HL-60/S4 treated with retinoic acid at 250 ng/mL for 4 days and 3 days (cell line): Measurements from ENCODE around the gene SLCO3A1.

ENCODE experiments used
- in situ Hi-C: fragments of 300-500 bp; cut with MboI; formaldehyde crosslinking; loops from 2 replicates; pipeline ENCODE4 v1.7.0; 2022; ENCODE audit warnings: low sequenced_read_pairs

SLCO3A1 gene

DNA sequence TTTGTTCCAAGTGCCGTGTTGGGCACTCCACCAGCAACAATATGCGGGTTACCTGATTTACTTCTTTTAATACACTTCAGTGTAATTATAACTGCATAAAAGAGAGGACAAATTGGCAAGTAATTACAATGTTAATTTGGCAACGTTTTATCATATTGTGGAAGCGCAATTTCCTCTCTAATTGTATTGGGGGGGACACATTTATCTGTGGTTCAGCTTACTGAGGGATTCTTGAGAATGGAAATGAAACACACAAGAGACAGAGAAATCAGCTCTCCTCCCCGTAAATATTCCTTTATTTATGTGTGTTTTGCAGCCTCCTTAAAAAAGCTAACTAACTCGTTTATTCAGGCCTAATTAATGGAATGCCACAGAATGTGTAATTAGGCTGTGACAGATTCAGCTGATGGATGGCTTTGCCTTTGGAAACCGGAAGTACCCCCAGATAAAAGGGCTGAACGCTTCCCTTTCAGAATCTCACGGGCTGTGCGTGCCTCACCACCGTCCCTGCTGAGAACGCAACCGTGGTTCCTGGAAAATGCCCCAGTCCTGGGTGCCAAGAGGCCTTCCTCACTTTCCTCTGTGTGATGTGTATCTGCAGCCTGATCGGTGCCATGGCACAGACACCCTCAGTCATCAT lies 293.1 kb downstream of the SLCO3A1 start:
- in situ Hi-C loops = no loop called here

DNA sequence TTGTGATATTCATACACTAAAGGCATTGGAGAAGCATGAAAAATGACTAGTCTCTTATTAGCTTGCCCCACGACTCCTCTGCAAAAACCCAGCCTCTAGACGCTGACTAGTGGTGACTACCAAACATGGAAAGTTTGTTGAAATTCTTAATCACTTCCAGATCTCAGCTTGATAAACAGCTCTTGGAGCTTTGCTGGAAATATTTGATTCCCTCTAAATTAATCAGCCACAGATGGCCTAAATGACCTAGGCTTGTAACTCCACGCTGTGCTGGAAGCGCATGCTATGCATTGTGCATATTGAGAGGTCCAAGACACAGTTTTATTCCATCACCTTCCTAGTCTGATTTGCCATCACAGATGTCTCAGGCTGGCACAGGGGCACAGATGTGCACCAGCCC lies 295.5 kb downstream of the SLCO3A1 start:
- in situ Hi-C loops = no loop called here

DNA sequence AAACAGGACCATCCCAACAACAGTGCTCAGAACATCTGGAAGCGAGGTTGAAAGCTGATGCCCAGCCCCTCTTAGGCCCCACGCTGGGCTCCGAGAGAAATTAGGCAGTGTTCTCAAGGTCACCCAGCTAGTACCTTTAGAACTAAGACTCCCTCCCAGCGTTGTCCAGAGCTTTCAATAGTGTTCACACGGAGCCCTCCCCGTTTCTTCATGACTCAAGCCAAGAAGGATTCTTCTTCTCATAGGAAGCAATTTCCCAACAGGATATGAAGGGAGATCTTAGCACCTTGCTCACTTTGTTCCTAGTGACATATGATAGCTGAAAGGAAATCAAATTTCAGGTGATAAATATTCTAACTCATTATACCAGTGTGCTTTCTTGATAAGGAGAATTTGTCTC lies 296.0 kb downstream of the SLCO3A1 start:
- in situ Hi-C loops = no loop called here

DNA sequence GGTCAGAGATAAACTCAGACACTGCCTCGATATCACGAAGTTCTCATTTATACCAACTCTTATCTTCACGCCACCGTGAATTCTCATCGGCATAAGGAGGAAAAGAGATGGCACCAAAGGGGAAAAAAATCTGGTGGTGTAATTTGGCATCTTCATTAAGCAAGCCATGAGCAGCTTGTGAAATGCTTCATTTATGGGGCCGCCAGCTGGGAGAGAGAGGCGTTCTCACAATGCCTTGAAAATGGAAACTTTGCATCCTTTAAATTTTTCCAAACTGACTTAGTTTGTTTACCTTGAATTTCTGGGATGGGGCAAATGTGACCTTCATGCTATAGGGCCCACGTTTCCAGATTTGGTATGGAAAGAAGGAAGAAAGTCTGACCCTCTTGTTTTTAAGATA lies 297.7 kb downstream of the SLCO3A1 start:
- in situ Hi-C loops = no loop called here

DNA sequence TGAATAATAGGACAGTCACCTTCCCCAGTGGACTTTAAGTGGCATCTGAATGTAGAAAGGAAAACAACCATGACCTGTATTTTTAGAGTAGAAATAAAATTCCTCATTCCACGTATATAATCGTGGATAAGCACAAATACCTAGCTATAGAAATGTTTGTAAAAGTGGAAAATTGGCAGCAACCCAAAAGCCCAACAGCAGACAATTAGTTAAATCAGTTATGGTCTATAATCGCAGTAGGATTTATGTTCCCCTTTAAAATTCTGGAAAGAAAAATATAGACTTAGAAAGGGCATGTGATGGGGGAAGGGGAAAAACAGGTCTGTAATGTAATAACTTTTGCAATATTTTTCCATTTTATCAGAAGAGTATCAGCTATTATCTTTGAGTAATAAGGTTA lies 298.2 kb downstream of the SLCO3A1 start:
- in situ Hi-C loops = no loop called here

DNA sequence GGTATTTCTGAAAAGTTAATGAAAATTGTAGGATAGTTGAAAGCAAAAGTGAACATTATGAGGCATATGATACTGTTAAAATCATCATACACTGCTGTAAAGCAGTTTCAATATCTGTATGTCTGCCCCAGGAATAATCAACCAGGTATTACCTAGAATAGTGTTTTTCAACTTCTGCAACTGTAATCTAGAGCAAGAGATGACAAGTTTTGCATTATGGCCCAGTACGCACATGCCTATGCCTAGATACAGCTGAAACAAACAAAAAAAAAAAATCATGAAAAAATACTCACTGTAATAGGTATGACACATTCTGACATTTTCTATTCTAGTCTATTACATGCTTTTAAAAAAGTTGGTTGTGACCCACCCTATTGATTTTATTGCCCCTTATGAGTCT lies 299.5 kb downstream of the SLCO3A1 start:
- in situ Hi-C loops = no loop called here

DNA sequence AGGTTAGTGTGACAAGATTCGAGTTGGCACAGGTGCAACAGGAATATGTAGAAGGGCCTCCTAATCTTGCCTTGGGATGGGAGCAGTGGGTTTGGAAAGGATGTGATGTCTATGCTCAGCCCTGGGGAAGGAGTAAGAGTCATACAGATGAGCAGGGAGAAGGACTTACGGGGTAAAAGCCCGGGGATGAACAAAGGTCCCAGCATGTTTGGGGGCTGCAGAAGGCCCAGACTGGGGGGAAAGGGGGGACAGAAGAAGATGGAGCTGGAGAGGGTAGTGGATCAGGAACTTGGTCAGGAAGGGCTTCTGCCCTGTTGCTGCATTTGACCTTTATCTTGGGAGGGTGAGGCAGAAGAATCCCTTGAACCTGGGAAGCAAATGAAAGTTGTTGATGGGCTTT lies 300.1 kb downstream of the SLCO3A1 start:
- in situ Hi-C loops = no loop called here

DNA sequence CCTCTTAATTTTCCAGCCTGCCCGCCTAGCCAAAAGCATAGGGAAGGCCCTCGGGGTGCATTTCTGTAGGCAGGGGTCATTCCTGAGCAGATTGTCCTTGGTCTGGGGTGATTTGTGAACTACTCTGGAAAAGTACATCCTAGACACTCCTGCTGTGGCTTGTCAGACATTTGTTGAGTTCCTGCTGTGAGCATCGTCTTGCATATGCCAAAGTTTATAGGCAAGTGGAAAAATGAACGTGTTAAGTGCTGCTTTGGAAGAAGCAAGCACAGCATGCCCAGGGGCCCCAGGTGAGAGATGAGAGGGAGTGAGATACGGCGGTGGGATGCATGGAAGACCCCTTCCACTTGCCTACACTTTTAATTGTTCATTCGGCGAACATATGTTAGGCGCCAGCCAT lies 302.4 kb downstream of the SLCO3A1 start:
- in situ Hi-C loops = no loop called here

DNA sequence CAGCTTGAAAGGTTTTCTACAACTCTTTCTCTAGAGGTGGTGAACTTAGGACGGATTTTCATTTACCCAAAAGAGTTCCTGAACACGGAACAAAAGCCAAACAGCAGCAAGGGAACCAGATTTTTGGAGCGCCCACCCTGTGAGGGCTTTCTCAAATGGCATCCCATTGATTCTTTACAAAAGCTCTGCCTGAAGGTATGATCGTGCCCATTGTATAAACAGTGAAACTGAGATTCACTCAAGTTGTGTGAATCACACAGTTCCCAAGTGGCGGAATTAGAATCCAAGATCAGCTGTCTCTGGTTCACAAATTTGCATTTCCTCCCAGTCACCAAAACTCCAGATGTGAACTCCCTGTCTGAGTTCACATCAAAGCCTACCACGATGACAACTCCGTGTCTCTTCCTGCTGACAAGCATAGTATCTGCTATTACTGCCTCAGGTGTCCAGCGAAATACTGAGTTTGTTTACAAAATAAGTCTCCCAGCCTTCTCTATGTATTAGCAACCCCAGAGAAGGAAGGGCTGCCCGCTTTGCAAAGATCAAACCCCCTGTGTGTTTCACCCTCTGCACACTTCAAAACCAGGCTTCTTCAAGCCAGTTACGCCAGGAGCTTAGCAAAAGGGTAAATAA lies 304.3 kb downstream of the SLCO3A1 start:
- in situ Hi-C loops = no loop called here

DNA sequence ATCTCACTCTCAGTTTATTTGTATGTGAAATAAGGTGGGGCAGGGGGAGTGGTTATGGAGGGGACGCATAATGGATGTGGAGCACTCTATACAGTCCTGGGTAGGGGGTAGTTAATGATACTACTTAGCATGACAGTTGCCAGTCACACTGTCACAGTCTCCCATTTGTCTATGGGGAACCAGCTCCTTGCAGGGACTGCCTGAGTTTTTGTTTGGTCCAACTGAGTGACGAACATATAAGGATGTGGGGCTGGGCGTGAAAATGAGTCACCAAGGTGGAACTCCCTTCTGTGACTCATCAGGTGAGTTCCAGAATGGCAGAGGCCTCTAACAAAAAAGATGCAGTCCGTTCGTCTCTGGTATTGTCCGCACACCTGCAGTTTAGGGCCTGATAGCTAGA lies 304.9 kb downstream of the SLCO3A1 start:
- in situ Hi-C loops = no loop called here

DNA sequence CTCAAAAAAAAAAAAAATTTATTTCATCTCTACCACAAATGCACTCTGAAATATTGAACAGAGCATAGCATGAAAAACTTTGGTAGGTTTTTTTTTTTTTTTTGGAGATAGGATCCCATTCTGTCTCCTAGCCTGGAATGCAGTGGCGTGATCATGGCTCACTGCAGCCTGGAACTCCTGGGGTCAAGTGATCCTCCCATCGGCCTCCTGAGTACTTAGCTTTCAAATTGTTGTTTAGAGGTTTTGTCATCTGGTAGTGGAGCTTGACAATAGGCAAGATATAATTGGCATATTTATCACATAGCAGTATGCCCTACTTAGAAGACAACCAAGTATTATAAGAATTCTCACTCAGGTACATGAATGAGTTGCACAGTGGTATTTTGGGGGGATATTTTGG lies 306.0 kb downstream of the SLCO3A1 start:
- in situ Hi-C loops = no loop called here

DNA sequence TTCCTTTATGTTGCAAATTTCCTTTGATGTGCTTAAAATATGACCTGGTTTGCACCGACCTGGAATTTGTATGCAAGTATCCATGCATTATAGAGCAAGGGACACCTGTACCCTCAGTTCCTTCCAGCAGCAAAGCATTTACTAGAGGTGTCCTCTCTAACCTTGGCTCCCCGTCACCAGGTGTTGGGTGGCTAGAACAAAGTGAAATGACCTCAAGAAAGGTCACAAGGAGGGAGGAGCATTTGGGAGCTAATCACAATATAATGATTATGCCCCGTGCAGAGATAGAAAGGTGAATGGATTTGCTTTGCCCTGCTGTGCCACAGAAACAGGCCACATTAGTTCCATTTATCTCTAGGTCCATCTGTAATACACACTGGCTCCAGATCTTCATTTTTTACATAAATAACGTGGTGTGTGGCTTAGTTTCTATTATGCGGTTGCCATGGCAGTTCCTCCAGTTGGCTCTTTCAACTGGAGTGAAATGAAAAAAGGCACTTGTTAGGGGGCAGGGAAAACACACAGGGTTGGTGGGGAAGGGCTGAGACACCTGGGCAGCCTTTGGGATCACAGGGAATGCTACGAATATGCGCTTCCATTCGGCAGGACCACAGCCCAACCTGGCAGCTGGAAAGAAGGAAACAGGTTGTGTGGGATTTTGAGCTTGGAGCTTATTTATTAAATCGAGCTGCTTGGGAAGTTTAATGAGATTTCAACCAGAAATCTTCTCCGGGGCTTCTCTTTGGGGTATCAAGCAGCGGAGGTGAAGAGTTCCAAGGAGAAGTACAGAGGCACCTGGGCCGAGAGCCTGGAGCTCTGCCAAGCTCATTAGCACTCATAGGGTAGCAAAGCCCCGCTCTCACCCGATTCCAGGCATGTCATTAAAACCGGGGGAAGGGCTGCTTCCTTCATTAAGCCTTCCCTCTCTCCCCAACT lies 306.7 kb downstream of the SLCO3A1 start:
- in situ Hi-C loops = no loop called here

DNA sequence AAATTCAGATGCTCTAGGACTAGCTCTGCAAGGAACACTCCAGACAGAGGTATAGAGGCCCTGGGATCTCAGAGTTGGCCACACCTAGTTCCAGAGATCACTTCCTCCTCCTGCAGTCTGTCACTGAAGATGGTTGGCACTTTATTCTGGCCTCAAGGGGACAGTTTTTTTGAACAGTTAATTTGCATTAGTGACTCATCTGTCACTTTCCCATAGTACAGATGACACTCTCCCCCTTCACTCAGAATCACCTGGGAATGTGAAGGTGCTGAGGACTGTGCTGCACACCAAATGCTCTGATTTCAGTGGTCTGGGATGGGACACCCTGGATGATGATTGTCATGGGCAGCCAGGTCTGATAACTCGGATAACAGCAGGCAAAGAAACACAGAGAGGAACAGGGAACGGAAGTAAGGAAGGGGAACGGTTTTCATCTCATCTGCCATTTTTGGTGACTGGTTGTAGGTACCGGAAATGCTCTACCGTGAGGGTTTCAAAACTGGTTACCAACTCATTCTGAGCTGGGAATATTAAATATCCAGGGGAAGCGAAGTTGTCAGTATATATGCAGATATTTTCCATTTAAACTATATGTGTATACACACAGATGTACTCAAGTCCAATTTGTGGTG lies 307.6 kb downstream of the SLCO3A1 start:
- in situ Hi-C loops = no loop called here

DNA sequence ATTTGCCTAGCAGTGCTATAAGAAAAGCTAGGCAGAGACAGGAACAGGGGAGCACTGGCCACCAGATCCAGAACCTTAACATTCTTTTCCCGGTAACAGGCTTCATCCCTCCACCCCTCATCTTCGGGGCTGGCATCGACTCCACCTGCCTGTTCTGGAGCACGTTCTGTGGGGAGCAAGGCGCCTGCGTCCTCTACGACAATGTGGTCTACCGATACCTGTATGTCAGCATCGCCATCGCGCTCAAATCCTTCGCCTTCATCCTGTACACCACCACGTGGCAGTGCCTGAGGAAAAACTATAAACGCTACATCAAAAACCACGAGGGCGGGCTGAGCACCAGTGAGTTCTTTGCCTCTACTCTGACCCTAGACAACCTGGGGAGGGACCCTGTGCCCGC lies 309.1 kb downstream of the SLCO3A1 start:
- in situ Hi-C loops = no loop called here

DNA sequence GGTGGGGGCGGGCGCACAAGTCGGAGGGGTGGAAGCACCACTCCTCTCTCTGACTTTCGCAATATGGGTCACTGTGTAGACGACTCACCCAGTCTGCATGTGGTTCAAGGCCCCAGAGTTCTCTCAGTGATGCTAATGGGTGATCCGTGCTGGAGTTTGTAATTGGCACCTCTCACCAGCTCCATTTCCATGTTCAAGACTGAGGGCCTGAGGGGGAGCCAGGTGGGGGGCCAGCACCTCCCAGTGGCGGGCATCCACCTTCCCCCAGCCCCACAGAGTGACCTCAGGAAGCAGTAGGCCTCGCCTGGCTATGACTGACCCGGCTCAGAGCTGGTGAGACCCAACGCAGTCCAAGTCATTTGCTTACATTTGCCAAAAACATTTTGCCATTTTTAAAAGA lies 310.1 kb downstream of the SLCO3A1 start:
- in situ Hi-C loops = no loop called here

DNA sequence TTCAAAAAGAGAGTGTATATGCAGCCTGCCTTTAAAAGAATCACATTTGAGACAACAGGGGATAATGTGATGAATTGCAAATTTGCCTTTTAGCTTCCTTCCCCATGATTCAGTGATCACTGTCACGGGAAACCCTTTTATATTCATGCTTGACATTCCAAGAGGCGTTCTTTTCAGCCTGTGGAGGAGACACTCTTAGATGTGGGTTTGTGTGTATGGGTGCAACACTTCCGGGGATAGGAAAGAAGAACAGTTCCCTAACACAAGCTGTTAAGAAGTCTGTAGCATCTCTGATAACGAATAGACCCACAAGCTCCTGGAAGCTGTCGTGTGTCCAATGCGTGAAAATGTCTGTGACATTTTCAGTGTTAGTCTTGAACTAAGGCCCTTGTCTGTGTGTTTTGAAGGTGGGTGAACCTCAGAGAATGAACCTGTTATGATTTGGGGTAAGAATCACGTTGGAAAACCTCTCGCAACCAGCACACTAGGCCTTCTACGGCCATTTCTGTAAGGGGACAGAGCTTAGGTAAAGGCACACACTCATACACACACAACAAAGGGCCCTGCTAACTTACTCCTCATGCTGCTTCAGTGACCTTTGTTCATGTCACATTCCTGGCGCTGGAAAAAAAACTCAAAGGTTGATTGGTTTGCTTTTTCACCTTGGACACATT lies 311.0 kb downstream of the SLCO3A1 start:
- in situ Hi-C loops = no loop called here

DNA sequence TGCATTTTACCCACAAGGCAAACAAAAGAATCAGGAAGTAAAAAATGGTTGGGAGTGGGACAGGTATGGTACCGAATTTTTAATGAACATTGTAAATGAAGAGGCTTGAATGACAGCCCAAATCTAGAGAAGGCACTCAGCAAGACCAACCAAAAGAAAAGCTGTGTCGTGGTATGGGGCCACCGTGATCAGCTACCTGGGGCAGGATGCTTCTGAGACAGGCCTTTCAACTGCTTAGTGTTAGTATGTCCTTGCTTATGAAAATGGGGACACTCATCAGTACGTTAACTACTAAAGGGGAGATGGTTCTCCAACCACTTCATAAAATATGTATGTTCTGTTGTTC lies 311.5 kb downstream of the SLCO3A1 start:
- in situ Hi-C loops = no loop called here

DNA sequence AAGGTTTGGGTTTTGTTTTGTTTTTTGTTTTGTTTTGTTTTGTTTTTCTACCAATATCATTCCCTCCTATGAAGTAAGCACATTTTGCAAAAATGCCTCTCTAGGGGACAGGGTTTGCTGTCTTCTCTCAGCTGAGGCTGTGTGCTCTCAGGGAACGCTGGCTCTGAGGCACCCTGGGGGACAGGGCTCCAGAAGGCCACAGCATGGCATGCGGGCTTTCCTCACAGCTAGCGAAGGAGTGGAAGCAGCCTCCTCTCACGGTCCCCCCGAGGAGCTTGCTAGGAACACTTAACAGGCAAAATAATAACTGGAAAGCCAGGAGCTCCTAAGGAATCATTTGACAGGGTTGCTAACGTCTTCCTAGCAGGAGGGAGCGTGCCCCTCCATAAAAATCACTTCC lies 312.5 kb downstream of the SLCO3A1 start:
- in situ Hi-C loops = no loop called here

DNA sequence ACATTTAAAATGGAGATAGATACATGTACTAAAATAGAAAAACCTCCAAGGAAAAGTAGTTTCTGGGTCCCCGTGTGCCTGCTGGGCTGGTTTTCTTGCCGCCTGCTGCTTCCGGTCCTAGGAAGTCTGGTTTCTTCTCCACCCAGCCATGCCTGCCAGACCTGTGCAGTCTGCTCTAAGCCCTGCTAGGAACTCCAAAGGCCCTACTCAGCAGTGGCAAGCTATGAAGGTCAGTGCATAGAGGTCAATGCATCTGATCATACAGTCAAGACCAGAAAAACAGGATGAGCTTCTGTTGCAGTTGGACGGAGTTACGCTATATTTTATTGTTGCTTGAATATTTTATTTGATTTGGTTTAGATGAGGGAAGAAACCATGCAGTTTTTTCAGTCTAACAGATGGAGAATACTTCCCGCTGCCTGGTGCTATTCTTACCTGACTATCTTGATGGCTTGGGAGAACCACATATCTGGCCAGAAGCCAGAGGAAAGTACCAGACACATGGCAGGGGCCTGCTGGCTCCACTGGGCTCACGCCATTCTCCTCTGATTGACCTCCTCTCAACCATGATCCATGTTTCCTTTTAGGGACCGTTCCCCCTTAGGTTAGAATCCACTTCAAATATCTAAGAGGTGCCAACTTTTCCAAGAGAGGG lies 313.4 kb downstream of the SLCO3A1 start:
- in situ Hi-C loops = no loop called here

DNA sequence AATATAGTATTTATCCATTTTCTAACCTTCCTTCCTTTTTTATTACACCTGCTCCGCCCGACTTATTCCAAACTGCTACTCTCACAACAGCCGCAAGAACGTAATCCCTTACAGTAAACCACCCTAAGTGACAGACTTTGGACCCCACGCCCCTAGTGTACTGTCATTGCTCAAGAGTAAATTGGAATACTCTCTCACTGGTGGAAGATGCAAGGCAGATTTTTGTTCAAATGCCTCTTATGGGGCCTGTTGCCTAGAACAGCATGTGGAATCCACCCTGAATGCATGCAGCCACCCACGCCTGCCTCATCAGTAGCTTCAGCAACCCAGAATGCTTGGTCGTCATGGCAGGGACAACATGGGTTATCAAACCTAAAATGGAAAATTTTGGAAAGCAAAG lies 313.9 kb downstream of the SLCO3A1 start:
- in situ Hi-C loops = no loop called here
